Anterior cingulate cortex (tissue), 58 donors: ENCODE data around the gene TFF1.
A peak's percentile ranks its signal among the peaks of the same experiment; 100 is the strongest.

ENCODE experiments used
- DNase-seq, 58 donors: peaks; one replicate each; lab custom pipeline; 2025; lab: John Stamatoyannopoulos, UW

TFF1 gene

GRCh38 chr21:42400525-42400924, 34.2 kb upstream of the TFF1 start:
- no peak for DNase-seq

GRCh38 chr21:42398436-42399028, 32.2 kb upstream of the TFF1 start:
- DNase-seq: no peak

GRCh38 chr21:42397746-42398394, 31.5 kb upstream of the TFF1 start:
- DNase-seq: no peak

- no peak for DNase-seq
Measured at GRCh38 chr21:42396799-42397745, 30.7 kb upstream of the TFF1 start.

- DNase-seq: peak in 1 of 58 donors; percentile 17
Measured at GRCh38 chr21:42395905-42396651, 29.7 kb upstream of the TFF1 start, which contains the start of gene TMPRSS3. Gene TMPRSS3, minus strand, starts transcription at chr21:42396052. Its CDS starts 635 bp downstream, at chr21:42395417.

- DNase-seq: no peak
Measured at GRCh38 chr21:42395302-42395701, 29.0 kb upstream of the TFF1 start.

- DNase-seq: no peak
Measured at GRCh38 chr21:42393443-42393950, 27.2 kb upstream of the TFF1 start.

GRCh38 chr21:42392731-42393442, 26.6 kb upstream of the TFF1 start:
- no peak for DNase-seq

- no peak for DNase-seq
Measured at GRCh38 chr21:42391297-42391696, 25.0 kb upstream of the TFF1 start.

- no peak for DNase-seq
Measured at GRCh38 chr21:42390696-42391095, 24.4 kb upstream of the TFF1 start.

GRCh38 chr21:42390193-42390592, 23.9 kb upstream of the TFF1 start:
- no peak for DNase-seq

- no peak for DNase-seq
Measured at GRCh38 chr21:42389449-42389835, 23.1 kb upstream of the TFF1 start.

- no peak for DNase-seq
Measured at GRCh38 chr21:42388740-42389448, 22.6 kb upstream of the TFF1 start.

GRCh38 chr21:42387843-42388340, 21.6 kb upstream of the TFF1 start:
- no peak for DNase-seq

GRCh38 chr21:42387164-42387563, 20.8 kb upstream of the TFF1 start:
- DNase-seq: no peak

GRCh38 chr21:42386034-42386591, 19.8 kb upstream of the TFF1 start:
- DNase-seq: no peak

- no peak for DNase-seq
Measured at GRCh38 chr21:42385619-42386018, 19.3 kb upstream of the TFF1 start.

- DNase-seq: no peak
Measured at GRCh38 chr21:42384989-42385388, 18.7 kb upstream of the TFF1 start.
